HG02571 (cell line): ENCODE results near the gene ACAP2.

Source experiments
- ATAC-seq: cut with Tn5 transposase; IDR thresholded peaks from one replicate; pipeline ENCODE4 v1.9.1; 2021; ENCODE audit warnings: mild to moderate bottlenecking, moderate library complexity; ENCODE audit not compliant: unreplicated experiment

Gene ACAP2

GRCh38 chr3:195263193-195263924, 179.5 kb downstream of the ACAP2 start:
- no peak for ATAC-seq

- no peak for ATAC-seq
Observed at GRCh38 chr3:195261925-195262324, 180.9 kb downstream of the ACAP2 start.

GRCh38 chr3:195260280-195260905, 182.4 kb downstream of the ACAP2 start:
- peak; percentile 2 for ATAC-seq

GRCh38 chr3:195259475-195260279, 183.1 kb downstream of the ACAP2 start:
- ATAC-seq: peak; percentile 71

GRCh38 chr3:195259154-195259474, 183.7 kb downstream of the ACAP2 start:
- no peak for ATAC-seq

GRCh38 chr3:195258449-195259153, 184.2 kb downstream of the ACAP2 start:
- ATAC-seq: no peak

- no peak for ATAC-seq
Observed at GRCh38 chr3:195257454-195258448, 185.1 kb downstream of the ACAP2 start.

- no peak for ATAC-seq
Observed at GRCh38 chr3:195256639-195257453, 186.0 kb downstream of the ACAP2 start.

- ATAC-seq: no peak
Observed at GRCh38 chr3:195255571-195256501, 187.0 kb downstream of the ACAP2 start.

GRCh38 chr3:195255176-195255500, 187.7 kb downstream of the ACAP2 start:
- ATAC-seq: no peak

GRCh38 chr3:195254454-195255175, 188.2 kb downstream of the ACAP2 start:
- ATAC-seq: no peak

GRCh38 chr3:195253923-195254432, 188.8 kb downstream of the ACAP2 start:
- ATAC-seq: no peak

GRCh38 chr3:195251336-195252065, 191.3 kb downstream of the ACAP2 start:
- no peak for ATAC-seq

GRCh38 chr3:195250473-195251251, 192.2 kb downstream of the ACAP2 start:
- no peak for ATAC-seq

GRCh38 chr3:195249858-195250464, 192.9 kb downstream of the ACAP2 start:
- ATAC-seq: no peak
